GM23338 (cell line): ENCODE measurements around the gene CDH23. TPM values are rescaled to one million over a fixed set of nuclear protein-coding genes. Genes with fewer than 3 reads are reported as not detected.

Experiments
- ATAC-seq: fragments of 200-7000 bp; cut with Tn5 transposase; 3 replicates; pipeline ENCODE4 v1.9.1; 2020
- DNase-seq: peaks from one replicate; pipeline ENCODE4 v3.0.0-alpha.2; 2015; ENCODE audit warnings: low spot score
- H2AFZ ChIP-seq: fragments of 200-600 bp; sonication (generic); 2 replicates; pipeline ENCODE4 v1.8.0; 2016; ENCODE audit warnings: antibody characterized with exemption, mild to moderate bottlenecking, moderate library complexity
- H3F3A ChIP-seq: fragments of 200-600 bp; sonication (generic); replicated peaks from 2 replicates; pipeline ENCODE4 v1.8.0; 2017; ENCODE audit warnings: antibody characterized with exemption, mixed run types, low read depth
- H3K27ac ChIP-seq: fragments of 200-600 bp; sonication (generic); 2 replicates; pipeline ENCODE4 v1.6.1; 2016; ENCODE audit warnings: low read depth
- H3K27me3 ChIP-seq: fragments of 200-600 bp; sonication (generic); 2 replicates; pipeline ENCODE4 v1.8.0; 2016; ENCODE audit warnings: mild to moderate bottlenecking, mixed run types, moderate library complexity; ENCODE audit not compliant: insufficient read depth
- H3K36me3 ChIP-seq: fragments of 200-600 bp; sonication (generic); 2 replicates; pipeline ENCODE4 v1.8.0; 2016; ENCODE audit warnings: mild to moderate bottlenecking; ENCODE audit not compliant: insufficient read depth
- H3K4me1 ChIP-seq: fragments of 200-600 bp; sonication (generic); 2 replicates; pipeline ENCODE4 v1.8.0; 2016; ENCODE audit warnings: mild to moderate bottlenecking, moderate library complexity; ENCODE audit not compliant: insufficient read depth
- H3K4me2 ChIP-seq: fragments of 200-600 bp; sonication (generic); 2 replicates; pipeline ENCODE4 v1.7.1; 2017; ENCODE audit warnings: mixed run types
- H3K4me3 ChIP-seq: fragments of 200-600 bp; sonication (generic); 2 replicates; pipeline ENCODE4 v1.6.1; 2016; ENCODE audit warnings: mixed run types
- H3K79me2 ChIP-seq: fragments of 200-600 bp; sonication (generic); replicated peaks from 2 replicates; pipeline ENCODE4 v1.8.0; 2017; ENCODE audit warnings: mild to moderate bottlenecking; ENCODE audit not compliant: insufficient read depth
- H3K9me2 ChIP-seq: fragments of 200-600 bp; sonication (generic); 2 replicates; pipeline ENCODE4 v1.8.0; 2017; ENCODE audit not compliant: insufficient read depth
- H4K20me1 ChIP-seq: fragments of 200-600 bp; sonication (generic); replicated peaks from 2 replicates; pipeline ENCODE4 v1.8.0; 2017; ENCODE audit warnings: mild to moderate bottlenecking; ENCODE audit not compliant: insufficient read depth
- H3K27ac Mint-ChIP-seq: 2 replicates; pipeline ENCODE4 v1.8.0; 2020; ENCODE audit warnings: inconsistent platforms, mild to moderate bottlenecking, moderate library complexity, mixed read lengths
- H3K27me3 Mint-ChIP-seq: 3 replicates; pipeline ENCODE4 v1.8.0; 2022; ENCODE audit warnings: low read depth, mild to moderate bottlenecking, moderate library complexity, mixed read lengths, inconsistent platforms; ENCODE audit not compliant: insufficient read depth, poor library complexity
- H3K36me3 Mint-ChIP-seq: 3 replicates; pipeline ENCODE4 v1.8.0; 2021; ENCODE audit warnings: low read depth, mild to moderate bottlenecking, inconsistent platforms, moderate library complexity, mixed read lengths
- H3K4me1 Mint-ChIP-seq: 3 replicates; pipeline ENCODE4 v1.8.0; 2020; ENCODE audit warnings: mild to moderate bottlenecking, inconsistent platforms, mixed read lengths
- H3K4me3 Mint-ChIP-seq: 3 replicates; pipeline ENCODE4 v1.8.0; 2021; ENCODE audit warnings: moderate library complexity, mild to moderate bottlenecking, inconsistent platforms, mixed read lengths
- H3K9me3 Mint-ChIP-seq: 3 replicates; pipeline ENCODE4 v1.8.0; 2020; ENCODE audit warnings: moderate library complexity, mild to moderate bottlenecking, inconsistent platforms, mixed read lengths
- CREB1 ChIP-seq: fragments of 250-450 bp; sonication (Bioruptor Pico); IDR thresholded peaks from 2 replicates; pipeline ENCODE4 v1.5.0; 2020; ENCODE audit warnings: low read depth, mild to moderate bottlenecking, moderate library complexity
- EZH2 ChIP-seq: fragments of 200-600 bp; sonication (generic); IDR thresholded peaks from one replicate; pipeline ENCODE4 v1.8.0; 2017; ENCODE audit warnings: antibody characterized with exemption, mild to moderate bottlenecking, low read depth; ENCODE audit not compliant: unreplicated experiment
- EZH2phosphoT487 ChIP-seq: fragments of 200-600 bp; sonication (generic); IDR thresholded peaks from one replicate; pipeline ENCODE4 v1.8.1; 2018; ENCODE audit warnings: antibody characterized with exemption; ENCODE audit not compliant: unreplicated experiment
- JUNB ChIP-seq: IDR thresholded peaks from one replicate; pipeline ENCODE4 v1.6.1; 2016; ENCODE audit warnings: antibody characterized with exemption; ENCODE audit not compliant: unreplicated experiment
- NANOG ChIP-seq: IDR thresholded peaks from 2 replicates; pipeline ENCODE4 v1.6.1; 2016; ENCODE audit warnings: antibody characterized with exemption, borderline replicate concordance
- POLR2AphosphoS5 ChIP-seq: IDR thresholded peaks from 2 replicates; pipeline ENCODE4 v1.6.1; 2016; ENCODE audit warnings: antibody characterized with exemption, low read depth
- STAT1 ChIP-seq: IDR thresholded peaks from one replicate; pipeline ENCODE4 v1.6.1; 2016; ENCODE audit warnings: antibody characterized with exemption; ENCODE audit not compliant: unreplicated experiment
- ZNF331 ChIP-seq: fragments of 250-450 bp; sonication (Bioruptor Pico); IDR thresholded peaks from 2 replicates; pipeline ENCODE4 v1.5.0; 2020; ENCODE audit warnings: low read depth, mild to moderate bottlenecking, moderate library complexity
- polyA plus RNA-seq: library from polyadenylated mRNA; unstranded; fragments of >200 nt; fragmentation: Nextera tagmentation; extraction: Ambion mirVana; gene quantifications from 2 replicates; pipeline ENCODE4 v1.2.1, GENCODE V29; 2016
- total RNA-seq: library from RNA; depleted of rRNA; stranded (reverse); fragments of >200 nt; shearing (Covaris generic); gene quantifications from 2 replicates; pipeline ENCODE4 v1.2.3, GENCODE V29; 2014
- TF ChIP-seq, protein P1 (sequence below), 2 experiments: fragments of 200-600 bp in 1 of 2; sonication (generic) in 1 of 2; conservative IDR thresholded peaks; 2 replicates each; pipeline versions ENCODE4 v1.5.1 to v1.6.1; 2016 to 2017; ENCODE audit warnings: antibody characterized with exemption in 2 of 2, low read depth in 2 of 2, mild to moderate bottlenecking in 2 of 2, moderate library complexity in 1 of 2
- TF ChIP-seq, protein P2 (sequence below): fragments of 250-450 bp; sonication (Bioruptor Pico); IDR thresholded peaks from 2 replicates; pipeline ENCODE4 v1.5.0; 2020; ENCODE audit warnings: mild to moderate bottlenecking, moderate library complexity
- TF ChIP-seq, protein P3 (sequence below): IDR thresholded peaks from 2 replicates; pipeline ENCODE4 v1.6.1; 2016; ENCODE audit warnings: antibody characterized with exemption

Gene CDH23
- total and polyA plus RNA-seq, 2 experiments from 2014 or later: 0.95 to 4.3 TPM

DNA sequence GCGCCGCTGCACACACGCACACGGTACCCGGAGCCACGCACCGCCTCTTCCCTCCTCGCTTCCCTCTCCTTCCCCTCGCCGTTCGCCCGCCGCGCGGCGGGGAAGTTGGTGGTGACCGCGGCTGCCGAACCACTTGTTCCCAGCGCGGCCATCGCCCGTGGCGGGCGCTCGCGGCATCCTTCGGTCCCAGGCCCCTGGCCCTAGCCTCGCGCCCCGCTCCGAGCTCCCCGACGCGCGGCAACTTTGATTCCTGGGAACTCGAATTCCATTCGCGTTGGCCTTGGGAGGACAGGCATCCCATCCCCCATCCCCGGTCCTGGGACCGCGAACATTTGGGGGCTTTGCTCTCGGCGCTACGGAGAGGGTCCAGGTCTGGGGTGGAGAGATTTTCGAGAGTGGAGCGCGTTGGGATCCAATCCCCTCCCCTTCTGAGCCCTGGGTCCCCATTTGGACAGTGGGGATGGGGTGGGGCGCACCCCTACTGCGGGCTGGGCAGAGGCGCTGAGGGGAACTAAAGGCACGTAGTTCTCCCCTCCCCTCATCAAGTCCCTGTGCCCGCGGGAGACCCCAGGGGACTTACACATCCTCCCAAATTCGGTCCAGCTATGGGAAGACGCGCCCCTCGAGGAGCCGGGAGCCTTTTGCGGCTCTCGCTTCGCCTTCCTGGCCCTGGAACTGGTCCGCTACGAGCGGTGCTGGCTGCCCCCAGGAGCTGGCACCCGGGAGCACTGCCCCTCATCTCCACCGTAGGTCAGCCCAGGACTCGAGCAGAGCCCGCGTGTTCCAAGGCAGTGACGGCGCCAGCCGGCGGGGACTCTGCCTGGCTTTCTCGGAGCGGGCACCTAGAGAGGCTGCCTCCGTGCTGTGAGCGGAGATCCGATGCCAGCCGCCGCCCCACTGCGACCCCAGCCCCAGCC, 834 bp downstream of the CDH23 start:
- TF ChIP-seq EZH2: peak; percentile 42
- no peak for TF ChIP-seq CREB1 (CRISPR knock-in tag)
- no peak for TF ChIP-seq JUNB
- TF ChIP-seq, protein P1, sequence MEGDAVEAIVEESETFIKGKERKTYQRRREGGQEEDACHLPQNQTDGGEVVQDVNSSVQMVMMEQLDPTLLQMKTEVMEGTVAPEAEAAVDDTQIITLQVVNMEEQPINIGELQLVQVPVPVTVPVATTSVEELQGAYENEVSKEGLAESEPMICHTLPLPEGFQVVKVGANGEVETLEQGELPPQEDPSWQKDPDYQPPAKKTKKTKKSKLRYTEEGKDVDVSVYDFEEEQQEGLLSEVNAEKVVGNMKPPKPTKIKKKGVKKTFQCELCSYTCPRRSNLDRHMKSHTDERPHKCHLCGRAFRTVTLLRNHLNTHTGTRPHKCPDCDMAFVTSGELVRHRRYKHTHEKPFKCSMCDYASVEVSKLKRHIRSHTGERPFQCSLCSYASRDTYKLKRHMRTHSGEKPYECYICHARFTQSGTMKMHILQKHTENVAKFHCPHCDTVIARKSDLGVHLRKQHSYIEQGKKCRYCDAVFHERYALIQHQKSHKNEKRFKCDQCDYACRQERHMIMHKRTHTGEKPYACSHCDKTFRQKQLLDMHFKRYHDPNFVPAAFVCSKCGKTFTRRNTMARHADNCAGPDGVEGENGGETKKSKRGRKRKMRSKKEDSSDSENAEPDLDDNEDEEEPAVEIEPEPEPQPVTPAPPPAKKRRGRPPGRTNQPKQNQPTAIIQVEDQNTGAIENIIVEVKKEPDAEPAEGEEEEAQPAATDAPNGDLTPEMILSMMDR (conservative IDR thresholded peaks at IDR 0.05; ENCODE audit: low read depth in 2 of 2): no peak
- peak; percentile 42 for TF ChIP-seq EZH2phosphoT487
- TF ChIP-seq POLR2AphosphoS5: no peak
- Histone ChIP-seq H3F3A (0 out of 2 replicates have a peak, but pooled peaks cover 3% of the 10 kb centered on the region), H3K27me3 (peaks cover 48% of the 10 kb centered on the region), H3K9me2 (no peaks in the 10 kb centered on the region), H3K4me1 (peaks cover 21% of the 10 kb centered on the region), H3K36me3 (no peaks in the 10 kb centered on the region), H3K4me3 (peak overlapping the region; percentile 71), H4K20me1 (0 out of 2 replicates have a peak, but pooled peaks cover 5% of the 10 kb centered on the region), H2AFZ (peak overlapping the region; percentile 88), H3K27ac (no peak overlapping the region), H3K4me2 (peak overlapping the region; percentile 96), H3K79me2 (no peaks in the 10 kb centered on the region)
- Mint-ChIP-seq H3K9me3 (no peaks in the 10 kb centered on the region), H3K4me1 (peaks cover 18% of the 10 kb centered on the region), H3K36me3 (no peaks in the 10 kb centered on the region), H3K4me3 (peak overlapping the region; percentile 73), H3K27me3 (peaks cover 39% of the 10 kb centered on the region), H3K27ac (no peak overlapping the region)
- peak; percentile 72 for DNase-seq
- peak; percentile 18 for ATAC-seq

DNA sequence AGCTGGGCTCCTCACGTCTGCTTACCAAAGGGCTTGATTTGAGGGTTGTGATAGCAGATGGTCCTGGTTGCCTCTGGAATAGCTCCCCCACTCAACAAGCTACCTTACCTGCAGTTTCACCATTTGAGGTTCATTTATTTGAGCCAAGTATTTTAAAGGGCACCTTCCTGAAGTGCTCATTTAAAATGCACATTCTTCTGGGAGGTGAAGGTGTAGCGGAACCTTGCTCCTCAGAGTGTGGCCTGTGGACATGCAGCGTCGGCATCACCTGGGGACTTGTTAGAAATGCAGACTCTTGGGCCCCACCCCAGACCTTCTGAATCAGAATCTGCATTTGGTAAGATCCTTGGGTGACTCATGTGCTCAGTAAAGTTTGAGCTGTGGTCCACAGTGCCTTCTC, 2.3 kb downstream of the CDH23 start:
- Mint-ChIP-seq H3K4me3 (peak overlapping the region; percentile 21; the same call in 1 of the 3 replicates), H3K4me1 (peaks cover 18% of the 10 kb centered on the region), H3K27me3 (peaks cover 33% of the 10 kb centered on the region), H3K9me3 (no peaks in the 10 kb centered on the region), H3K27ac (no peak overlapping the region), H3K36me3 (no peaks in the 10 kb centered on the region)
- H3K4me1 ChIP-seq: peaks cover 21% of the 10 kb centered on the region
- no peaks in the 10 kb centered on the region for H3K79me2 ChIP-seq
- 0 out of 2 replicates have a peak, but pooled peaks cover 3% of the 10 kb centered on the region for H3F3A ChIP-seq
- no peak overlapping the region for H3K27ac ChIP-seq
- H3K4me2 ChIP-seq: peak overlapping the region; percentile 27; the same call in 1 of the 2 replicates
- ATAC-seq (no peak), DNase-seq (no peak)
- H3K36me3 ChIP-seq: no peaks in the 10 kb centered on the region
- no peaks in the 10 kb centered on the region for H3K9me2 ChIP-seq
- peaks cover 48% of the 10 kb centered on the region for H3K27me3 ChIP-seq
- no peak overlapping the region for H2AFZ ChIP-seq
- H3K4me3 ChIP-seq: no peak overlapping the region
- H4K20me1 ChIP-seq: 0 out of 2 replicates have a peak, but pooled peaks cover 5% of the 10 kb centered on the region
- TF ChIP-seq, protein P2, sequence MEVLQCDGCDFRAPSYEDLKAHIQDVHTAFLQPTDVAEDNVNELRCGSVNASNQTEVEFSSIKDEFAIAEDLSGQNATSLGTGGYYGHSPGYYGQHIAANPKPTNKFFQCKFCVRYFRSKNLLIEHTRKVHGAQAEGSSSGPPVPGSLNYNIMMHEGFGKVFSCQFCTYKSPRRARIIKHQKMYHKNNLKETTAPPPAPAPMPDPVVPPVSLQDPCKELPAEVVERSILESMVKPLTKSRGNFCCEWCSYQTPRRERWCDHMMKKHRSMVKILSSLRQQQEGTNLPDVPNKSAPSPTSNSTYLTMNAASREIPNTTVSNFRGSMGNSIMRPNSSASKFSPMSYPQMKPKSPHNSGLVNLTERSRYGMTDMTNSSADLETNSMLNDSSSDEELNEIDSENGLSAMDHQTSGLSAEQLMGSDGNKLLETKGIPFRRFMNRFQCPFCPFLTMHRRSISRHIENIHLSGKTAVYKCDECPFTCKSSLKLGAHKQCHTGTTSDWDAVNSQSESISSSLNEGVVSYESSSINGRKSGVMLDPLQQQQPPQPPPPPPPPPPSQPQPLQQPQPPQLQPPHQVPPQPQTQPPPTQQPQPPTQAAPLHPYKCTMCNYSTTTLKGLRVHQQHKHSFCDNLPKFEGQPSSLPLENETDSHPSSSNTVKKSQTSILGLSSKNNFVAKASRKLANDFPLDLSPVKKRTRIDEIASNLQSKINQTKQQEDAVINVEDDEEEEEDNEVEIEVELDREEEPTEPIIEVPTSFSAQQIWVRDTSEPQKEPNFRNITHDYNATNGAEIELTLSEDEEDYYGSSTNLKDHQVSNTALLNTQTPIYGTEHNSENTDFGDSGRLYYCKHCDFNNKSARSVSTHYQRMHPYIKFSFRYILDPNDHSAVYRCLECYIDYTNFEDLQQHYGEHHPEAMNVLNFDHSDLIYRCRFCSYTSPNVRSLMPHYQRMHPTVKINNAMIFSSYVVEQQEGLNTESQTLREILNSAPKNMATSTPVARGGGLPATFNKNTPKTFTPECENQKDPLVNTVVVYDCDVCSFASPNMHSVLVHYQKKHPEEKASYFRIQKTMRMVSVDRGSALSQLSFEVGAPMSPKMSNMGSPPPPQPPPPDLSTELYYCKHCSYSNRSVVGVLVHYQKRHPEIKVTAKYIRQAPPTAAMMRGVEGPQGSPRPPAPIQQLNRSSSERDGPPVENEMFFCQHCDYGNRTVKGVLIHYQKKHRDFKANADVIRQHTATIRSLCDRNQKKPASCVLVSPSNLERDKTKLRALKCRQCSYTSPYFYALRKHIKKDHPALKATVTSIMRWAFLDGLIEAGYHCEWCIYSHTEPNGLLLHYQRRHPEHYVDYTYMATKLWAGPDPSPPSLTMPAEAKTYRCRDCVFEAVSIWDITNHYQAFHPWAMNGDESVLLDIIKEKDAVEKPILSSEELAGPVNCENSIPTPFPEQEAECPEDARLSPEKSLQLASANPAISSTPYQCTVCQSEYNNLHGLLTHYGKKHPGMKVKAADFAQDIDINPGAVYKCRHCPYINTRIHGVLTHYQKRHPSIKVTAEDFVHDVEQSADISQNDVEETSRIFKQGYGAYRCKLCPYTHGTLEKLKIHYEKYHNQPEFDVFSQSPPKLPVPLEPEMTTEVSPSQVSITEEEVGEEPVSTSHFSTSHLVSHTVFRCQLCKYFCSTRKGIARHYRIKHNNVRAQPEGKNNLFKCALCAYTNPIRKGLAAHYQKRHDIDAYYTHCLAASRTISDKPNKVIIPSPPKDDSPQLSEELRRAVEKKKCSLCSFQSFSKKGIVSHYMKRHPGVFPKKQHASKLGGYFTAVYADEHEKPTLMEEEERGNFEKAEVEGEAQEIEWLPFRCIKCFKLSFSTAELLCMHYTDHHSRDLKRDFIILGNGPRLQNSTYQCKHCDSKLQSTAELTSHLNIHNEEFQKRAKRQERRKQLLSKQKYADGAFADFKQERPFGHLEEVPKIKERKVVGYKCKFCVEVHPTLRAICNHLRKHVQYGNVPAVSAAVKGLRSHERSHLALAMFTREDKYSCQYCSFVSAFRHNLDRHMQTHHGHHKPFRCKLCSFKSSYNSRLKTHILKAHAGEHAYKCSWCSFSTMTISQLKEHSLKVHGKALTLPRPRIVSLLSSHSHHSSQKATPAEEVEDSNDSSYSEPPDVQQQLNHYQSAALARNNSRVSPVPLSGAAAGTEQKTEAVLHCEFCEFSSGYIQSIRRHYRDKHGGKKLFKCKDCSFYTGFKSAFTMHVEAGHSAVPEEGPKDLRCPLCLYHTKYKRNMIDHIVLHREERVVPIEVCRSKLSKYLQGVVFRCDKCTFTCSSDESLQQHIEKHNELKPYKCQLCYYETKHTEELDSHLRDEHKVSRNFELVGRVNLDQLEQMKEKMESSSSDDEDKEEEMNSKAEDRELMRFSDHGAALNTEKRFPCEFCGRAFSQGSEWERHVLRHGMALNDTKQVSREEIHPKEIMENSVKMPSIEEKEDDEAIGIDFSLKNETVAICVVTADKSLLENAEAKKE: no peak
- TF ChIP-seq NANOG: no peak
- TF ChIP-seq, protein P3, sequence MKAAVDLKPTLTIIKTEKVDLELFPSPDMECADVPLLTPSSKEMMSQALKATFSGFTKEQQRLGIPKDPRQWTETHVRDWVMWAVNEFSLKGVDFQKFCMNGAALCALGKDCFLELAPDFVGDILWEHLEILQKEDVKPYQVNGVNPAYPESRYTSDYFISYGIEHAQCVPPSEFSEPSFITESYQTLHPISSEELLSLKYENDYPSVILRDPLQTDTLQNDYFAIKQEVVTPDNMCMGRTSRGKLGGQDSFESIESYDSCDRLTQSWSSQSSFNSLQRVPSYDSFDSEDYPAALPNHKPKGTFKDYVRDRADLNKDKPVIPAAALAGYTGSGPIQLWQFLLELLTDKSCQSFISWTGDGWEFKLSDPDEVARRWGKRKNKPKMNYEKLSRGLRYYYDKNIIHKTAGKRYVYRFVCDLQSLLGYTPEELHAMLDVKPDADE: no peak
- no peak for TF ChIP-seq EZH2phosphoT487
- TF ChIP-seq JUNB: no peak
- no peak for TF ChIP-seq ZNF331 (CRISPR knock-in tag)
- TF ChIP-seq CREB1 (CRISPR knock-in tag): no peak
- no peak for TF ChIP-seq EZH2
- TF ChIP-seq STAT1: no peak
